ENCODE measurements around the gene PPP1R7.
"Not testable (repeated sequence)": the region's sequence is repeated elsewhere in the genome, so short reads cannot be mapped to it uniquely, and the experiment has no call there.

The PPP1R7 gene, protein sequence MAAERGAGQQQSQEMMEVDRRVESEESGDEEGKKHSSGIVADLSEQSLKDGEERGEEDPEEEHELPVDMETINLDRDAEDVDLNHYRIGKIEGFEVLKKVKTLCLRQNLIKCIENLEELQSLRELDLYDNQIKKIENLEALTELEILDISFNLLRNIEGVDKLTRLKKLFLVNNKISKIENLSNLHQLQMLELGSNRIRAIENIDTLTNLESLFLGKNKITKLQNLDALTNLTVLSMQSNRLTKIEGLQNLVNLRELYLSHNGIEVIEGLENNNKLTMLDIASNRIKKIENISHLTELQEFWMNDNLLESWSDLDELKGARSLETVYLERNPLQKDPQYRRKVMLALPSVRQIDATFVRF

GRCh38 chr2:241149925-241150659 is at the start of gene PPP1R7:
Gene PPP1R7, plus strand, starts transcription at chr2:241150467. Its CDS starts 29 bp downstream, at chr2:241150496.
- no peaks in the 10 kb centered on the region for H3K9me3 Mint-ChIP-seq
- H3K36me3 Mint-ChIP-seq (ENCODE audit: low read depth) = peaks cover 6% of the 10 kb centered on the region
- peak within 1 kb of the TSS; percentile 94 to 97 (median 95) for H3K4me3 Mint-ChIP-seq
- no peaks in the 10 kb centered on the region for H3K27me3 Mint-ChIP-seq (ENCODE audit: low read depth)
- peaks cover 25% of the 10 kb centered on the region for H3K4me1 Mint-ChIP-seq
- H3K27ac Mint-ChIP-seq = peak within 1 kb of the TSS; percentile 33 to 89 (median 86)
- peak in 1 of 3 experiments; percentile 29 for TF ChIP-seq CTCF (IDR thresholded peaks at IDR 0.05; ENCODE audit: unreplicated experiment in 3 of 3)

DNA sequence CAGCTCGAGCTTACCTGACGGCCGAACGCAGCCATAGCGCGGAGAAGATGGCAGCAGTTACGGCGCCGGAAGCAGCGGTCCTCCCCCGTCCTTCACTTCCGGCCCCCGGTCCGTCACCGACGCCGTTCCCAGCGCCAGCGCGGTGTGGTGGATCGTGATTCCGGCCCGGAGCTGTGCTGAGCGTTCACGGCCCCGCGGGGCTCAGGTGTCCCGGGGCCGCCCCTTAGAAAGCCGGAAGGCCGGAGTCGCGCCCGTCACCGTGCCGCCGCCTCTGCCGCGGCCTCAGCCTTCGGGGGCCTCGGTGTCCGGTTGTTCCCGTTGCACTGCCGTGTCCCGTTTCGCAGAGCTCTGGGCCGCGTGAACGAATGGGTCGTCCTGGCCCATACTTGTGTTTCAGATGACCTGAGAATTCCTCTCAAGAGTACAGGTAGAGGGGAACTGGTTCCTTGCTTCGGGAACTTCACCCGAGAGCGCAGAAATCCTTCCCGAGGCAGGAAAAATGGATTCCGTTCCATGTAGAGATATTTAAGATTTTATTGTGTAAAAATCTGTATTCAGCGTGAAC is 47.9 kb upstream of the PPP1R7 start, which contains the start of gene MTERF4:
Gene MTERF4, minus strand, starts transcription at position 49 of the 565 bp plus-strand sequence. Its CDS starts 14 bp downstream, at position 35.
- Mint-ChIP-seq H3K36me3 (ENCODE audit: low read depth) (peaks cover 23% of the 10 kb centered on the region), H3K9me3 (no peaks in the 10 kb centered on the region), H3K4me3 (peak within 1 kb of the TSS; percentile 94 to 98 (median 97)), H3K27me3 (ENCODE audit: low read depth) (no peaks in the 10 kb centered on the region), H3K27ac (peak within 1 kb of the TSS; percentile 95 to 98 (median 98)), H3K4me1 (peaks cover 13% of the 10 kb centered on the region)
- TF ChIP-seq CTCF (IDR thresholded peaks at IDR 0.05; ENCODE audit: unreplicated experiment in 3 of 3) = no peak

DNA sequence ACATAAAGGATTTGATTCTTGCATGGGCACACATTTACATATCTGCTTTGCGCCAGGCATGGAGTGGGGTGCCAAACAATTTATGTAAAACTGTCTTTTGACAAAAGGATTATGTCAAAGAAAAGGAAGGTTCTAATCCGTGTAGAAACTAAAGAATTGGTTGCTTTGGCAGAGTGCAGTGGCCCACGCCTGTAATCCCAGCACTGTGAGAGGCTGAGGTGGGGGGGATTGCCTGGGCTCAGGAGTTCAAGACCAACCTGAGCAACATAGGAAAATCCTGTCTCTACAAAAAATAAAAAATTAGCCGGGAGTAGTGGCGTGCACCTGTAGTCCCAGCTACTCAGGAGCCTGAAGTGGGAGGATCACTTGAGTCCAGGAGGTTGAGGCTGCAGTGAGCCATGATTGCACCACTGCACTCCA is 47.1 kb upstream of the PPP1R7 start:
- no peak for TF ChIP-seq CTCF (IDR thresholded peaks at IDR 0.05; ENCODE audit: unreplicated experiment in 3 of 3)
- Mint-ChIP-seq H3K4me3 (peak overlapping the region; percentile 94 to 98 (median 97)), H3K27ac (peak overlapping the region; percentile 95 to 98 (median 98)), H3K27me3 (ENCODE audit: low read depth) (no peaks in the 10 kb centered on the region), H3K9me3 (no peaks in the 10 kb centered on the region), H3K4me1 (peaks cover 13% of the 10 kb centered on the region), H3K36me3 (ENCODE audit: low read depth) (peaks cover 18% of the 10 kb centered on the region)

DNA sequence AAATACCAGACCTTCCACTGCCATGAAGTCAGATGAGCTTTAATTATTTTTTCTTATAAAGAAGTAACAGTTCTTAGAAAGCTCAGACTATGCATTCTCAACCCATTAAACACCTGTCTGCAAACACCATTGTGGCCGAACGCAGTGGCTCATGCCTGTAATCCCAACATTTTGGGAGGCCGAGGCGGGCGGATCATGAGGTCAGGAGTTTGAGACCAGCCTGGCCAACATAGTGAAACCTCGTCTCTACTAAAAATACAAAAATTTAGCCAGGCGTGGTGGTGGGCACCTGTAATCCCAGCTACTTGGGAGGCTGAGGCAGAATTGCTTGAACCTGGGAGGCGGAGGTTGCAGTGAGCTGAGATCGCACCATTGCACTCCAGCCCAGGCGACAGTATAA is 45.7 kb upstream of the PPP1R7 start:
- H3K9me3 Mint-ChIP-seq; H3K27me3 Mint-ChIP-seq (ENCODE audit: low read depth); H3K27ac Mint-ChIP-seq; H3K4me3 Mint-ChIP-seq: not testable (repeated sequence)
- peaks cover 11% of the 10 kb centered on the region for H3K36me3 Mint-ChIP-seq (ENCODE audit: low read depth)
- peaks cover 13% of the 10 kb centered on the region for H3K4me1 Mint-ChIP-seq

DNA sequence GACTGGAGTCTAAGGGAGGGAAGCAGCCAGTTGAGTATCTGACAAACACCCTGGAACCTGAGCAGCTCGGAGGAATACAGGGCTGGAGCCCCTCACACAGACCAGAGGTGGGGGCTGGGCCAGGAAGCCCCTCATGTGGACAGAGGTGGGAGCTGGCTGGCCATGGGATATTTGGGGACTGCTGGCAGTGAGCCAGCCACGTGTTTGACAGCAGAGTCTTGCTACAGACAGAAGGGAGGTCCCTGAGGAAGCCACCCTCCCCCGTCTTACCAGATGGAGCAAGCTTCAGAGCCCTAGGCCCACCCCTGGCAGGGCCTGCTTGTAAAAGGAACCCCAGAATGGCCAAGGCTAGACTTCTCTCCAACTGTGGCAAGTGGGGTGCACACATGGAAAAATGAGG is 44.6 kb upstream of the PPP1R7 start:
- Mint-ChIP-seq H3K4me1 (peaks cover 9% of the 10 kb centered on the region), H3K36me3 (ENCODE audit: low read depth) (peaks cover 3% of the 10 kb centered on the region), H3K4me3 (peak overlapping the region in 2 of 3 experiments; percentile 12 to 51), H3K27ac (peak overlapping the region in 2 of 3 experiments; percentile 16 to 74), H3K27me3 (ENCODE audit: low read depth) (no peaks in the 10 kb centered on the region), H3K9me3 (no peaks in the 10 kb centered on the region)
- no peak for TF ChIP-seq CTCF (IDR thresholded peaks at IDR 0.05; ENCODE audit: unreplicated experiment in 3 of 3)

Measured in nephron (organoid).